K562 (cell line): Measurements from ENCODE around the gene CDC45. TPM values are rescaled to one million over a fixed set of nuclear protein-coding genes. Genes with fewer than 3 reads are reported as not detected.

Experiments used
- DNMT1 ChIP-seq: fragments of 450-650 bp; IDR thresholded peaks from 2 replicates; pipeline ENCODE4 v1.6.1; 2016; ENCODE audit warnings: antibody characterized with exemption, mild to moderate bottlenecking
- EP400 ChIP-seq: fragments of 450-650 bp; IDR thresholded peaks from 2 replicates; pipeline ENCODE4 v1.6.1; 2017; ENCODE audit warnings: antibody characterized with exemption, mild to moderate bottlenecking, moderate library complexity
- HMGN3 ChIP-seq: IDR thresholded peaks from 2 replicates; pipeline ENCODE4 v1.6.1; 2011; ENCODE audit warnings: borderline replicate concordance, low read depth, mild to moderate bottlenecking, mixed read lengths, low read length; ENCODE audit not compliant: insufficient read length; ENCODE audit errors: extremely low read depth
- ILK ChIP-seq: fragments of 450-650 bp; IDR thresholded peaks from 2 replicates; pipeline ENCODE4 v1.6.1; 2016; ENCODE audit warnings: missing genetic modification characterization, low read depth, mild to moderate bottlenecking, missing compliant biosample characterization, moderate library complexity, borderline replicate concordance
- KDM2B ChIP-seq: fragments of 250-450 bp; sonication (Bioruptor Pico); IDR thresholded peaks from 2 replicates; pipeline ENCODE4 v1.8.0; 2021; ENCODE audit warnings: mild to moderate bottlenecking, moderate library complexity
- MAFG ChIP-seq: fragments of 450-650 bp; conservative IDR thresholded peaks from 2 replicates; pipeline ENCODE4 v1.6.1; 2016; ENCODE audit warnings: missing genetic modification characterization, missing compliant biosample characterization
- MAX ChIP-seq: sonication (generic); formaldehyde crosslinking; IDR thresholded peaks from 2 replicates; pipeline ENCODE4 v1.9.0; 2022; ENCODE audit warnings: mild to moderate bottlenecking, missing genetic modification reagents
- RBM25 ChIP-seq: fragments of 200-400 bp; formaldehyde crosslinking; IDR thresholded peaks from 2 replicates; pipeline ENCODE4 v1.6.1; 2018; ENCODE audit warnings: low read length, low read depth, moderate library complexity; ENCODE audit not compliant: severe bottlenecking
- SETDB1 ChIP-seq: IDR thresholded peaks from one replicate; pipeline ENCODE4 v1.6.1; 2012; ENCODE audit warnings: low read length, control low read depth, inconsistent platforms
- TAL1 ChIP-seq: fragments of 450-650 bp; IDR thresholded peaks from 2 replicates; pipeline ENCODE4 v1.6.1; 2016; ENCODE audit warnings: mild to moderate bottlenecking
- TEAD1 ChIP-seq, 2 experiments: fragments of 450-650 bp in 1 of 2; sonication (generic) in 1 of 2; formaldehyde crosslinking; IDR thresholded peaks; 2 replicates each; pipeline versions ENCODE4 v1.4.0 to v1.8.0; 2020 to 2022; ENCODE audit warnings: mild to moderate bottlenecking in 2 of 2, missing genetic modification reagents in 1 of 2
- TEAD4 ChIP-seq, 2 experiments: sonication (generic) in 1 of 2; formaldehyde crosslinking in 1 of 2; IDR thresholded peaks; 2 replicates each; pipeline versions ENCODE4 v1.6.1 to v1.8.0; 2012 to 2022; ENCODE audit warnings: borderline replicate concordance in 1 of 2, inconsistent platforms in 1 of 2, low read length in 1 of 2, mild to moderate bottlenecking in 1 of 2, missing genetic modification reagents in 1 of 2
- TGIF2 ChIP-seq: sonication (generic); formaldehyde crosslinking; IDR thresholded peaks from 2 replicates; pipeline ENCODE4 v1.8.1; 2022; ENCODE audit warnings: mild to moderate bottlenecking, missing genetic modification reagents, moderate library complexity
- ZBTB7A ChIP-seq: IDR thresholded peaks from 2 replicates; pipeline ENCODE4 v1.6.1; 2011; ENCODE audit warnings: low read depth, mild to moderate bottlenecking, low read length, moderate library complexity, borderline replicate concordance; ENCODE audit not compliant: control insufficient read depth
- ZHX1 ChIP-seq: fragments of 150-350 bp; conservative IDR thresholded peaks from 2 replicates; pipeline ENCODE4 v1.6.1; 2014; ENCODE audit warnings: low read length
- ZNF184 ChIP-seq: sonication (generic); formaldehyde crosslinking; IDR thresholded peaks from 2 replicates; pipeline ENCODE4 v1.5.0; 2020; ENCODE audit warnings: missing genetic modification reagents
- ZNF282 ChIP-seq: sonication (generic); formaldehyde crosslinking; IDR thresholded peaks from 2 replicates; pipeline ENCODE4 v1.8.1; 2023; ENCODE audit warnings: missing genetic modification reagents
- ZNF384 ChIP-seq: IDR thresholded peaks from 2 replicates; pipeline ENCODE4 v1.6.1; 2012; ENCODE audit warnings: low read depth, low read length, improper control_type of control experiment
- polyA plus RNA-seq, 8 experiments: library from polyadenylated mRNA; depleted of rRNA in 4 of 8; stranded (reverse) in 5 of 8; unstranded in 3 of 8; fragments of >200 nt; fragmentation: Nextera tagmentation in 2 of 8; fragmentation: Illumina TruSeq in 1 of 8; extraction: Ambion mirVana in 2 of 8; extraction: Trizol in 1 of 8; gene quantifications; 2 replicates each; pipeline versions ENCODE4 v1.2.1 to v1.2.3, GENCODE V29; 2011 to 2014; ENCODE audit warnings: inconsistent platforms in 1 of 8, missing spikeins in 1 of 8
- total RNA-seq, 7 experiments: library from RNA; depleted of rRNA in 6 of 7; stranded (reverse); fragments of >200 nt in 6 of 7; fragmentation: Illumina TruSeq in 2 of 7; extraction: Trizol in 2 of 7; gene quantifications; 2 replicates each; pipeline versions ENCODE4 v1.2.1 to v1.2.3, GENCODE V29; 2011 to 2021; ENCODE audit warnings: low replicate concordance in 1 of 7
- TF ChIP-seq, protein P1 (sequence below): sonication (generic); formaldehyde crosslinking; IDR thresholded peaks from 2 replicates; pipeline ENCODE4 v1.8.1; 2023; ENCODE audit warnings: missing genetic modification reagents, mild to moderate bottlenecking, borderline replicate concordance
- TF ChIP-seq, protein P2 (sequence below): fragments of 450-650 bp; conservative IDR thresholded peaks from 2 replicates; pipeline ENCODE4 v1.6.1; 2016; ENCODE audit warnings: missing genetic modification characterization, low read depth, mild to moderate bottlenecking, control low read depth, missing compliant biosample characterization

Gene CDC45
- total and polyA plus RNA-seq, 9 of the 15 experiments (the other 6 are each of a cell fraction or from before 2014, with no cell fraction given): 251 to 580 (median 410) TPM

DNA sequence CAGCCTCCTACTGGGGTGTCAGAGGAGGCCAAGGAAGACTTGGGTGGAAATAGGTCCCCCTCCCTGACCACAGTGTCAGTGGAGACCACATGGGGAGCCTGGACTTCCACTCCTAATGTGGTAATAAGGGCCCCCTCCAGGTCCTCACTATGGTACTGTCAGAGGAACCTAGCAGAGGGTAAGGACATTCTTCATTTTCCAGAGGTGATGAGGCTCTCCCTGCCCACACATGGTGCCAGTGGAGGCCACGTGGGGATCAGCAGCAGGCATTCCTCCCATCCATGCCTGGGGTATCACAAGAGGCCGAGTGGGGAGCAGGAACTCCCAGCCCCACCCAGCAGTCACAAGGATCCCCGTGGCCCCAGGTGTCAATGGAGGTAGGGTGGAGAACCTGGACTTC, 51.0 kb downstream of the CDC45 start (continued):
- TF ChIP-seq, protein P1, sequence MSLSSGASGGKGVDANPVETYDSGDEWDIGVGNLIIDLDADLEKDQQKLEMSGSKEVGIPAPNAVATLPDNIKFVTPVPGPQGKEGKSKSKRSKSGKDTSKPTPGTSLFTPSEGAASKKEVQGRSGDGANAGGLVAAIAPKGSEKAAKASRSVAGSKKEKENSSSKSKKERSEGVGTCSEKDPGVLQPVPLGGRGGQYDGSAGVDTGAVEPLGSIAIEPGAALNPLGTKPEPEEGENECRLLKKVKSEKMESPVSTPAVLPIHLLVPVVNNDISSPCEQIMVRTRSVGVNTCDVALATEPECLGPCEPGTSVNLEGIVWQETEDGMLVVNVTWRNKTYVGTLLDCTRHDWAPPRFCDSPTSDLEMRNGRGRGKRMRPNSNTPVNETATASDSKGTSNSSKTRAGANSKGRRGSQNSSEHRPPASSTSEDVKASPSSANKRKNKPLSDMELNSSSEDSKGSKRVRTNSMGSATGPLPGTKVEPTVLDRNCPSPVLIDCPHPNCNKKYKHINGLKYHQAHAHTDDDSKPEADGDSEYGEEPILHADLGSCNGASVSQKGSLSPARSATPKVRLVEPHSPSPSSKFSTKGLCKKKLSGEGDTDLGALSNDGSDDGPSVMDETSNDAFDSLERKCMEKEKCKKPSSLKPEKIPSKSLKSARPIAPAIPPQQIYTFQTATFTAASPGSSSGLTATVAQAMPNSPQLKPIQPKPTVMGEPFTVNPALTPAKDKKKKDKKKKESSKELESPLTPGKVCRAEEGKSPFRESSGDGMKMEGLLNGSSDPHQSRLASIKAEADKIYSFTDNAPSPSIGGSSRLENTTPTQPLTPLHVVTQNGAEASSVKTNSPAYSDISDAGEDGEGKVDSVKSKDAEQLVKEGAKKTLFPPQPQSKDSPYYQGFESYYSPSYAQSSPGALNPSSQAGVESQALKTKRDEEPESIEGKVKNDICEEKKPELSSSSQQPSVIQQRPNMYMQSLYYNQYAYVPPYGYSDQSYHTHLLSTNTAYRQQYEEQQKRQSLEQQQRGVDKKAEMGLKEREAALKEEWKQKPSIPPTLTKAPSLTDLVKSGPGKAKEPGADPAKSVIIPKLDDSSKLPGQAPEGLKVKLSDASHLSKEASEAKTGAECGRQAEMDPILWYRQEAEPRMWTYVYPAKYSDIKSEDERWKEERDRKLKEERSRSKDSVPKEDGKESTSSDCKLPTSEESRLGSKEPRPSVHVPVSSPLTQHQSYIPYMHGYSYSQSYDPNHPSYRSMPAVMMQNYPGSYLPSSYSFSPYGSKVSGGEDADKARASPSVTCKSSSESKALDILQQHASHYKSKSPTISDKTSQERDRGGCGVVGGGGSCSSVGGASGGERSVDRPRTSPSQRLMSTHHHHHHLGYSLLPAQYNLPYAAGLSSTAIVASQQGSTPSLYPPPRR (CRISPR knock-in tag): no peak
- TF ChIP-seq ZNF282 (CRISPR knock-in tag) (no peak), HMGN3 (no peak), ZBTB7A (no peak), TGIF2 (no peak), ILK (tag) (no peak), ZHX1 (no peak), MAX (CRISPR knock-in tag) (peak; percentile 47), TEAD4 (IDR thresholded peaks at IDR 0.05; ENCODE audit: low read length) (no peak), TEAD4 (CRISPR knock-in tag; IDR thresholded peaks at IDR 0.05; ENCODE audit: borderline replicate concordance) (peak; percentile 76; the same call in 1 of the 2 replicates), MAFG (tag) (no peak), KDM2B (CRISPR knock-in tag) (no peak), RBM25 (no peak), EP400 (no peak), DNMT1 (no peak), ZNF184 (CRISPR knock-in tag) (no peak), TEAD1 (CRISPR knock-in tag; IDR thresholded peaks at IDR 0.05) (no peak), TAL1 (no peak), ZNF384 (no peak), SETDB1 (peak; percentile 20)
- TF ChIP-seq, protein P2, sequence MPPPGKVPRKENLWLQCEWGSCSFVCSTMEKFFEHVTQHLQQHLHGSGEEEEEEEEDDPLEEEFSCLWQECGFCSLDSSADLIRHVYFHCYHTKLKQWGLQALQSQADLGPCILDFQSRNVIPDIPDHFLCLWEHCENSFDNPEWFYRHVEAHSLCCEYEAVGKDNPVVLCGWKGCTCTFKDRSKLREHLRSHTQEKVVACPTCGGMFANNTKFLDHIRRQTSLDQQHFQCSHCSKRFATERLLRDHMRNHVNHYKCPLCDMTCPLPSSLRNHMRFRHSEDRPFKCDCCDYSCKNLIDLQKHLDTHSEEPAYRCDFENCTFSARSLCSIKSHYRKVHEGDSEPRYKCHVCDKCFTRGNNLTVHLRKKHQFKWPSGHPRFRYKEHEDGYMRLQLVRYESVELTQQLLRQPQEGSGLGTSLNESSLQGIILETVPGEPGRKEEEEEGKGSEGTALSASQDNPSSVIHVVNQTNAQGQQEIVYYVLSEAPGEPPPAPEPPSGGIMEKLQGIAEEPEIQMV (tag): no peak
